Cardiac muscle cell (in vitro differentiated cells and primary cell): ENCODE data around the gene ABL1. TPM values are rescaled to one million over a fixed set of nuclear protein-coding genes. Genes with fewer than 3 reads are reported as not detected.
A peak's percentile ranks its signal among the peaks of the same experiment; 100 is the strongest.

ENCODE experiments used
- DNase-seq, 2 donors: peaks; one replicate each; pipeline versions ENCODE4 v3.0.0 to v3.0.0-alpha.2; 2010 to 2017; ENCODE audit warnings: low read depth in 1 of 2, low spot score in 1 of 2
- H3K27ac ChIP-seq: fragments of 200-600 bp; sonication (generic); 2 replicates; pipeline ENCODE4 v1.5.1; 2016
- H3K27me3 ChIP-seq: fragments of 200-600 bp; sonication (generic); 2 replicates; pipeline ENCODE4 v1.6.0; 2016; ENCODE audit warnings: control low read depth
- H3K36me3 ChIP-seq: fragments of 200-600 bp; sonication (generic); 2 replicates; pipeline ENCODE4 v1.5.1; 2016; ENCODE audit warnings: control low read depth
- H3K4me1 ChIP-seq: fragments of 200-600 bp; sonication (generic); 2 replicates; pipeline ENCODE4 v1.8.1; 2017; ENCODE audit warnings: low read depth, mild to moderate bottlenecking, mixed run types
- H3K4me3 ChIP-seq: fragments of 200-600 bp; sonication (generic); 2 replicates; pipeline ENCODE4 v1.5.1; 2016; ENCODE audit warnings: mild to moderate bottlenecking
- H3K9me3 ChIP-seq: fragments of 200-600 bp; sonication (generic); 2 replicates; pipeline ENCODE4 v1.5.1; 2017; ENCODE audit warnings: low read depth, mild to moderate bottlenecking, control low read depth
- polyA plus RNA-seq: library from polyadenylated mRNA; unstranded; fragments of >200 nt; fragmentation: Nextera tagmentation; extraction: Ambion mirVana; gene quantifications from 2 replicates; pipeline ENCODE4 v1.2.1, GENCODE V29; 2016
- total RNA-seq: library from RNA; depleted of rRNA; stranded (reverse); fragments of >200 nt; gene quantifications from 2 replicates; pipeline ENCODE4 v1.2.3, GENCODE V29; 2016
- TF ChIP-seq, protein P1 (sequence below): IDR thresholded peaks from 2 replicates; pipeline ENCODE4 v1.5.1; 2012; ENCODE audit warnings: low read depth, mild to moderate bottlenecking, low read length

The ABL1 gene
- total and polyA plus RNA-seq, 2 experiments from 2014 or later: 41.8 to 97.1 TPM

DNA sequence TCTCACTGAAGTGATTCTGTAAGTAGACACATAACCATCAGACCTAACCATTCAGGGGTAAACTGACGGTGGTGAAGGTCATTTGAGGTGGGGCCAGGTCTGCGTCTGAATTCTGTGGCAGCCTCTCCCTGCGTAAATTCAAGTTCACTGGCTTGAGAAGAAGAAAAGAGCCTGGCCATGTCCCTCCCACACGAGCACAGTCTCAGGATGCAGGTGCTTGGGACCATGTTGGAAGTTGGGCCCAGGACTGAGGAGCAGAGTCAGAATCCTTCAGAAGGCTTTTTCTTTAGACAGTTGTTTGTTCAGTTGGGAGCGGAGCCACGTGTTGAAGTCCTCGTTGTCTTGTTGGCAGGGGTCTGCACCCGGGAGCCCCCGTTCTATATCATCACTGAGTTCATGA, 37.5 kb downstream of the ABL1 start:
- Histone ChIP-seq H3K27ac (peak overlapping the region; percentile 56), H3K9me3 (no peaks in the 10 kb centered on the region), H3K36me3 (peaks cover 58% of the 10 kb centered on the region), H3K27me3 (no peaks in the 10 kb centered on the region), H3K4me1 (peaks cover 8% of the 10 kb centered on the region), H3K4me3 (no peak overlapping the region)
- DNase-seq: no peak
- TF ChIP-seq, protein P1, sequence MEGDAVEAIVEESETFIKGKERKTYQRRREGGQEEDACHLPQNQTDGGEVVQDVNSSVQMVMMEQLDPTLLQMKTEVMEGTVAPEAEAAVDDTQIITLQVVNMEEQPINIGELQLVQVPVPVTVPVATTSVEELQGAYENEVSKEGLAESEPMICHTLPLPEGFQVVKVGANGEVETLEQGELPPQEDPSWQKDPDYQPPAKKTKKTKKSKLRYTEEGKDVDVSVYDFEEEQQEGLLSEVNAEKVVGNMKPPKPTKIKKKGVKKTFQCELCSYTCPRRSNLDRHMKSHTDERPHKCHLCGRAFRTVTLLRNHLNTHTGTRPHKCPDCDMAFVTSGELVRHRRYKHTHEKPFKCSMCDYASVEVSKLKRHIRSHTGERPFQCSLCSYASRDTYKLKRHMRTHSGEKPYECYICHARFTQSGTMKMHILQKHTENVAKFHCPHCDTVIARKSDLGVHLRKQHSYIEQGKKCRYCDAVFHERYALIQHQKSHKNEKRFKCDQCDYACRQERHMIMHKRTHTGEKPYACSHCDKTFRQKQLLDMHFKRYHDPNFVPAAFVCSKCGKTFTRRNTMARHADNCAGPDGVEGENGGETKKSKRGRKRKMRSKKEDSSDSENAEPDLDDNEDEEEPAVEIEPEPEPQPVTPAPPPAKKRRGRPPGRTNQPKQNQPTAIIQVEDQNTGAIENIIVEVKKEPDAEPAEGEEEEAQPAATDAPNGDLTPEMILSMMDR: no peak

DNA sequence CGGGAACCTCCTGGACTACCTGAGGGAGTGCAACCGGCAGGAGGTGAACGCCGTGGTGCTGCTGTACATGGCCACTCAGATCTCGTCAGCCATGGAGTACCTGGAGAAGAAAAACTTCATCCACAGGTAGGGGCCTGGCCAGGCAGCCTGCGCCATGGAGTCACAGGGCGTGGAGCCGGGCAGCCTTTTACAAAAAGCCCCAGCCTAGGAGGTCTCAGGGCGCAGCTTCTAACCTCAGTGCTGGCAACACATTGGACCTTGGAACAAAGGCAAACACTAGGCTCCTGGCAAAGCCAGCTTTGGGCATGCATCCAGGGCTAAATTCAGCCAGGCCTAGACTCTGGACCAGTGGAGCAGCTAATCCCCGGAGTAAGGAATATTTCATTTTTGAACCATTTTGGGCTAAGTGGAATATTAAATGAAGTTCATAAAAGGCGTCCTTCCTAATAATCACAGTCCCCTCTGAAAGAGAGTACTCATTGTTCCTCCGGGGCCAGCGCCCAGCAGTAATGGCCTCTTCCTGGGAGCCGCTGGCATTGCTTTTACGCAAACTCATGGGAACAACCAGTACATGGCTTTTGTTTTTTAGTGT, 38.0 kb downstream of the ABL1 start:
- Histone ChIP-seq H3K27ac (peak overlapping the region; percentile 56), H3K4me1 (peaks cover 8% of the 10 kb centered on the region), H3K9me3 (no peaks in the 10 kb centered on the region), H3K4me3 (no peak overlapping the region), H3K27me3 (no peaks in the 10 kb centered on the region), H3K36me3 (peaks cover 58% of the 10 kb centered on the region)
- TF ChIP-seq, protein P1: no peak
- no peak for DNase-seq

- H3K27ac ChIP-seq: peak overlapping the region; percentile 56
- H3K9me3 ChIP-seq: no peaks in the 10 kb centered on the region
- TF ChIP-seq, protein P1: no peak
- no peak for DNase-seq
- H3K4me3 ChIP-seq: no peak overlapping the region
- H3K36me3 ChIP-seq: peaks cover 58% of the 10 kb centered on the region
- peaks cover 8% of the 10 kb centered on the region for H3K4me1 ChIP-seq
- no peaks in the 10 kb centered on the region for H3K27me3 ChIP-seq
Observed at GRCh38 chr9:130873966-130874365, 38.9 kb downstream of the ABL1 start.

DNA sequence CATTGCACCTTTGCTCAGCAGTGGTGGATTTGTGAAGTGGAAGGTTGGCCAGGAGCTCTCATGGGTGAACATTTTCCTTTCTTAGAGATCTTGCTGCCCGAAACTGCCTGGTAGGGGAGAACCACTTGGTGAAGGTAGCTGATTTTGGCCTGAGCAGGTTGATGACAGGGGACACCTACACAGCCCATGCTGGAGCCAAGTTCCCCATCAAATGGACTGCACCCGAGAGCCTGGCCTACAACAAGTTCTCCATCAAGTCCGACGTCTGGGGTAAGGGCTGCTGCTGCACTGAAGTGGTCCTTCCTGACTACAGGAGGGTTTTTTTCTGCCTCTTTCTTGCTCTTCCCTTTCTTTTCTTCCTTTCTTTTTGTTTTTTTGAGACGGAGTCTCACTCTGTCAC, 39.7 kb downstream of the ABL1 start:
- H3K36me3 ChIP-seq: peaks cover 60% of the 10 kb centered on the region
- no peak overlapping the region for H3K27ac ChIP-seq
- TF ChIP-seq, protein P1: no peak

GRCh38 chr9:130877300-130877699, 42.2 kb downstream of the ABL1 start:
- peaks cover 70% of the 10 kb centered on the region for H3K36me3 ChIP-seq
- DNase-seq: no peak
- no peak overlapping the region for H3K4me3 ChIP-seq
- H3K4me1 ChIP-seq: peaks cover 8% of the 10 kb centered on the region
- no peaks in the 10 kb centered on the region for H3K27me3 ChIP-seq
- H3K9me3 ChIP-seq: no peaks in the 10 kb centered on the region
- TF ChIP-seq, protein P1: no peak
- H3K27ac ChIP-seq: no peak overlapping the region

More for the DNA sequence above, 39.7 kb downstream of the ABL1 start:
- H3K4me1 ChIP-seq: peaks cover 8% of the 10 kb centered on the region
- no peaks in the 10 kb centered on the region for H3K9me3 ChIP-seq
- no peak for DNase-seq
- H3K4me3 ChIP-seq: no peak overlapping the region
- H3K27me3 ChIP-seq: no peaks in the 10 kb centered on the region
